H1 (cell line): ENCODE results near the gene DOCK3. TPM values are rescaled to one million over a fixed set of nuclear protein-coding genes. Genes with fewer than 3 reads are reported as not detected.

Experiments used
- CTCF ChIA-PET: fragments of 300-600 bp; sonication (Branson Sonifier 250); formaldehyde crosslinking; loops from one replicate; lab custom pipeline; 2021; ENCODE audit not compliant: partially characterized antibody; lab: Charles Lee
- POLR2A ChIA-PET: fragments of 300-600 bp; sonication (Branson Sonifier 250); formaldehyde crosslinking; loops from one replicate; lab custom pipeline; 2021; ENCODE audit warnings: inconsistent platforms; ENCODE audit not compliant: partially characterized antibody; lab: Charles Lee
- DNase-seq, 2 experiments: peaks; one replicate each; pipeline versions ENCODE4 v3.0.0 to v3.0.0-alpha.2; 2010 to 2022; ENCODE audit warnings: low spot score in 2 of 2, low read depth in 1 of 2, mixed read lengths in 1 of 2
- FAIRE-seq: peaks from 2 replicates; lab custom pipeline; 2011; peaks lifted over from hg19 to GRCh38; lab: Jason Lieb, UNC
- H2AFZ ChIP-seq: 2 replicates; pipeline ENCODE4 v1.8.1; 2012; ENCODE audit warnings: low read length, inconsistent platforms
- H2AK5ac ChIP-seq: 2 replicates; pipeline ENCODE4 v1.6.1; 2013; ENCODE audit warnings: low read depth, low read length
- H2BK120ac ChIP-seq: replicated peaks from 2 replicates; pipeline ENCODE3; 2013; ENCODE audit warnings: low read depth, low read length, inconsistent platforms
- H2BK12ac ChIP-seq: 2 replicates; pipeline ENCODE4 v1.6.1; 2013; ENCODE audit warnings: low read depth, low read length
- H2BK15ac ChIP-seq: 2 replicates; pipeline ENCODE4 v1.6.1; 2013; ENCODE audit warnings: low read length
- H2BK20ac ChIP-seq: 2 replicates; pipeline ENCODE4 v1.6.1; 2013; ENCODE audit warnings: low read length
- H2BK5ac ChIP-seq: 2 replicates; pipeline ENCODE4 v1.6.1; 2013; ENCODE audit warnings: low read depth, low read length
- H3K14ac ChIP-seq: 2 replicates; pipeline ENCODE4 v1.6.1; 2013; ENCODE audit warnings: inconsistent platforms; ENCODE audit not compliant: insufficient read length
- H3K18ac ChIP-seq: 2 replicates; pipeline ENCODE4 v1.6.1; 2013; ENCODE audit warnings: low read length; ENCODE audit errors: extremely low read depth
- H3K23ac ChIP-seq: 2 replicates; pipeline ENCODE4 v1.6.1; 2013; ENCODE audit warnings: inconsistent platforms; ENCODE audit not compliant: insufficient read length
- H3K23me2 ChIP-seq: 2 replicates; pipeline ENCODE4 v1.6.1; 2013; ENCODE audit warnings: low read depth, low read length
- H3K27ac ChIP-seq: 2 replicates; pipeline ENCODE4 v1.6.1; 2011; ENCODE audit warnings: low read depth, low read length, inconsistent platforms
- H3K27me3 ChIP-seq, 4 experiments: replicated peaks in 1 of 4; 1 replicate in 1 of 4; 2 replicates in 3 of 4; pipeline versions ENCODE4 v1.6.1 to v1.8.1; 2011 to 2013; ENCODE audit warnings: low read length in 3 of 4, mild to moderate bottlenecking in 3 of 4, inconsistent platforms in 2 of 4, mixed read lengths in 2 of 4, moderate library complexity in 1 of 4; ENCODE audit not compliant: control insufficient read depth in 3 of 4, insufficient read depth in 3 of 4; ENCODE audit errors: extremely low read depth in 1 of 4
- H3K36me3 ChIP-seq, 4 experiments: 2 replicates each; pipeline versions ENCODE4 v1.6.1 to v1.8.1; 2011 to 2013; ENCODE audit warnings: mild to moderate bottlenecking in 4 of 4, low read length in 3 of 4, moderate library complexity in 2 of 4, control low read depth in 1 of 4, inconsistent platforms in 1 of 4; ENCODE audit not compliant: insufficient read depth in 4 of 4, control insufficient read depth in 2 of 4
- H3K4ac ChIP-seq: replicated peaks from 2 replicates; pipeline ENCODE3; 2013; ENCODE audit warnings: low read length, low read depth, mixed read lengths, inconsistent platforms; ENCODE audit not compliant: insufficient read length
- H3K4me1 ChIP-seq, 4 experiments: replicated peaks in 1 of 4; 1 replicate in 1 of 4; 2 replicates in 3 of 4; pipeline versions ENCODE4 v1.6.1 to v1.8.1; 2011 to 2013; ENCODE audit warnings: low read length in 3 of 4, inconsistent platforms in 2 of 4, mixed read lengths in 1 of 4; ENCODE audit not compliant: insufficient read depth in 4 of 4, control insufficient read depth in 3 of 4
- H3K4me2 ChIP-seq, 2 experiments: 2 replicates each; pipeline versions ENCODE4 v1.6.1 to v1.8.1; 2011 to 2013; ENCODE audit warnings: low read depth in 2 of 2, low read length in 2 of 2, control low read depth in 1 of 2, inconsistent platforms in 1 of 2, mild to moderate bottlenecking in 1 of 2; ENCODE audit not compliant: insufficient read depth in 1 of 2
- H3K4me3 ChIP-seq, 4 experiments: fragments of 200-600, 300-600 bp in 1 of 4; sonication (generic), shearing (Covaris generic), sonication (Bioruptor Twin) in 1 of 4; 2 replicates each; pipeline versions ENCODE4 v1.5.1 to v1.8.1; 2011 to 2016; ENCODE audit warnings: low read length in 4 of 4, low read depth in 3 of 4, control low read depth in 2 of 4, inconsistent platforms in 2 of 4, mild to moderate bottlenecking in 2 of 4, mixed read lengths in 1 of 4, moderate library complexity in 1 of 4; ENCODE audit not compliant: insufficient read depth in 2 of 4; ENCODE audit errors: extremely low read depth in 1 of 4
- H3K56ac ChIP-seq: replicated peaks from 2 replicates; pipeline ENCODE3; 2013; ENCODE audit warnings: low read depth, mild to moderate bottlenecking, mixed read lengths, low read length, inconsistent platforms; ENCODE audit not compliant: insufficient read length
- H3K79me1 ChIP-seq: 2 replicates; pipeline ENCODE4 v1.6.1; 2013; ENCODE audit warnings: low read depth, low read length, control low read depth
- H3K79me2 ChIP-seq, 2 experiments: 2 replicates each; pipeline versions ENCODE4 v1.6.1 to v1.8.1; 2012 to 2013; ENCODE audit warnings: low read length in 2 of 2, mild to moderate bottlenecking in 2 of 2, inconsistent platforms in 1 of 2; ENCODE audit not compliant: insufficient read depth in 2 of 2, control insufficient read depth in 1 of 2
- H3K9ac ChIP-seq, 4 experiments: replicated peaks in 1 of 4; 1 replicate in 1 of 4; 2 replicates in 3 of 4; pipeline versions ENCODE4 v1.6.1 to v1.8.1; 2011 to 2013; ENCODE audit warnings: low read depth in 3 of 4, low read length in 3 of 4, control low read depth in 2 of 4, mild to moderate bottlenecking in 2 of 4, moderate library complexity in 2 of 4, inconsistent platforms in 1 of 4; ENCODE audit errors: extremely low read depth in 1 of 4
- H3K9me3 ChIP-seq, 2 experiments: 2 replicates each; pipeline versions ENCODE4 v1.6.1 to v1.8.1; 2012 to 2013; ENCODE audit warnings: mild to moderate bottlenecking in 2 of 2, moderate library complexity in 2 of 2, control low read depth in 1 of 2, inconsistent platforms in 1 of 2, low read depth in 1 of 2, low read length in 1 of 2, mixed read lengths in 1 of 2; ENCODE audit not compliant: insufficient read depth in 2 of 2
- H4K20me1 ChIP-seq, 2 experiments: replicated peaks in 1 of 2; 2 replicates each; pipeline versions ENCODE3 to v1.8.1; 2011 to 2013; ENCODE audit warnings: inconsistent platforms in 2 of 2, low read length in 2 of 2, mild to moderate bottlenecking in 1 of 2; ENCODE audit not compliant: insufficient read depth in 2 of 2, control insufficient read depth in 1 of 2
- H4K5ac ChIP-seq: 2 replicates; pipeline ENCODE4 v1.6.1; 2013; ENCODE audit warnings: low read length, low read depth, mixed read lengths, inconsistent platforms; ENCODE audit not compliant: insufficient read length
- H4K8ac ChIP-seq: 2 replicates; pipeline ENCODE4 v1.8.0; 2013; ENCODE audit warnings: mild to moderate bottlenecking, moderate library complexity, low read length, inconsistent platforms; ENCODE audit not compliant: insufficient read depth; ENCODE audit errors: extremely low read depth
- H4K91ac ChIP-seq: replicated peaks from 2 replicates; pipeline ENCODE3; 2013; ENCODE audit warnings: low read length, mixed read lengths, inconsistent platforms; ENCODE audit not compliant: insufficient read length
- BACH1 ChIP-seq: IDR thresholded peaks from 2 replicates; pipeline ENCODE4 v1.6.1; 2012; ENCODE audit warnings: low read length, improper control_type of control experiment
- FOSL1 ChIP-seq: IDR thresholded peaks from 2 replicates; pipeline ENCODE4 v1.6.1; 2011; ENCODE audit warnings: mild to moderate bottlenecking, low read depth, low read length, moderate library complexity; ENCODE audit not compliant: insufficient read depth
- JUND ChIP-seq: IDR thresholded peaks from 2 replicates; pipeline ENCODE4 v1.6.1; 2011; ENCODE audit warnings: mild to moderate bottlenecking, improper control_type of control experiment, low read length
- PHF8 ChIP-seq: fragments of 200-600 bp; sonication (generic); conservative IDR thresholded peaks from 2 replicates; pipeline ENCODE4 v1.7.1; 2012; ENCODE audit warnings: low read depth, mild to moderate bottlenecking, inconsistent platforms, low read length, moderate library complexity
- WGBS, 2 experiments: shearing (Covaris generic) in 1 of 2; methylation state at CpG; one replicate each; pipeline versions ENCODE4 v1.1.6 to v1.1.7; 2013 to 2015; ENCODE audit warnings: low lambda C conversion rate in 2 of 2, mixed read lengths in 2 of 2, inconsistent platforms in 1 of 2, low coverage in 1 of 2, missing lambda C conversion rate in 1 of 2; ENCODE audit not compliant: insufficient replicate concordance in 2 of 2, insufficient coverage in 1 of 2, insufficient read length in 1 of 2; ENCODE audit errors: extremely low coverage in 1 of 2, missing lambda C conversion rate in 1 of 2; 5-methylcytosine and 5-hydroxymethylcytosine counted together
- polyA plus RNA-seq, 7 experiments: library from polyadenylated mRNA; depleted of rRNA in 3 of 7; stranded (reverse) in 5 of 7; unstranded in 2 of 7; fragments of >200 nt in 5 of 7; fragments of 200-250 nt in 2 of 7; gene quantifications; 1 replicate in 5 of 7; 2 replicates in 1 of 7; 4 replicates in 1 of 7; pipeline versions ENCODE4 v1.2.1 to v1.2.3, GENCODE V29; 2011 to 2013; ENCODE audit warnings: missing spikeins in 2 of 7, mixed read lengths in 2 of 7
- total RNA-seq: library from RNA; stranded (reverse); fragmentation: NEBNext Ultra II Directional; extraction: Animal tissue kit (Norgen Biotek cat#: 25700); gene quantifications from 2 replicates; pipeline ENCODE4 v1.2.1, GENCODE V29; 2021

Gene DOCK3
- total and polyA plus RNA-seq, 2 of the 8 experiments (the other 6 are each of a cell fraction or from before 2014, with no cell fraction given): 2.7 to 5.0 TPM

- Histone ChIP-seq H3K9me3 (peaks cover 3 to 6% of the 10 kb centered on the region in 2 experiments; a peak in 1 of 4 replicates), H3K4ac (no peak overlapping the region), H4K91ac (no peak overlapping the region), H3K4me1 (no peaks in the 10 kb centered on the region), H3K56ac (no peak overlapping the region), H3K23me2 (no peaks in the 10 kb centered on the region; the same call in 1 of the 2 replicates), H2BK12ac (no peak overlapping the region), H3K23ac (no peak overlapping the region), H3K27ac (no peak overlapping the region), H3K27me3 (no peaks in the 10 kb centered on the region), H4K5ac (no peak overlapping the region), H2AK5ac (no peak overlapping the region), H3K79me1 (no peaks in the 10 kb centered on the region), H3K36me3 (0 out of 8 replicates have a peak, but pooled peaks cover 0 to 2% (median 0%) of the 10 kb centered on the region in 4 experiments), H2BK5ac (no peak overlapping the region), H2BK20ac (no peak overlapping the region), H4K8ac (no peak overlapping the region), H4K20me1 (no peaks in the 10 kb centered on the region), H3K4me2 (no peak overlapping the region), H3K18ac (no peak overlapping the region), H3K14ac (no peak overlapping the region), H2AFZ (no peak overlapping the region), H2BK15ac (no peak overlapping the region), H3K4me3 (no peak overlapping the region), H3K79me2 (no peaks in the 10 kb centered on the region), H3K9ac (no peak overlapping the region), H2BK120ac (no peak overlapping the region)
- FAIRE-seq (no peak), DNase-seq (no peak)
- TF ChIP-seq PHF8 (no peak), BACH1 (no peak), FOSL1 (no peak), JUND (no peak)
- WGBS, 2 experiments: 100% methylated on average over 1 of the region's 1 CpG; no CpG with 5 or more reads in 1 of the 2 experiments
- ChIA-PET CTCF (interaction anchor here (1.0 to 1.3 kb wide), 2 partner anchors 121 to 218 kb away, joined by 3 read pairs; no protein-coding TSS in a partner anchor), POLR2A (no interaction called here)
Measured at GRCh38 chr3:51190199-51190598, 515.5 kb downstream of the DOCK3 start.
